Measurements from ENCODE around the gene MSX1.

Gene MSX1

DNA sequence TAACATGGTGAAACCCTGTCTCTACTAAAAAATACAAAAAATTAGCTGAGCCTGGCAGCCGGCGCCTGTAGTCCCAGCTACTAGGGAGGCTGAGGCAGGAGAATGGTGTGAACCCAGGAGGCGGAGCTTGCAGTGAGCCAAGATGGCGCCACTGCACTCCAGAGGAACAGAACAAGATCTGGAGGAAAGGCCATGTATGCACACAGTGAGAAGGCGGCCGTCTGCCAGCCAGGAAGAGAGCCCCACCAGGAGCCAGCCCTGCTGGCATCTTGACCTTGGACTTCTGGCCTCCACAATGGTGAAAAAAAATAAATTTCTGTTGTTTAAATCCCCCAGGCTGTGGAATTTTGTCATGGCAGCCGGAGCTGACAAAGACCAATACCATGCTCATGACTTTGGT is 28.2 kb upstream of the MSX1 start:
- H3K36me3 Mint-ChIP-seq (ENCODE audit: low read depth), result no peaks in the 10 kb centered on the region
- no peak overlapping the region for H3K4me3 Mint-ChIP-seq
- no peak for DNase-seq
- H3K4me1 Mint-ChIP-seq (ENCODE audit: low read depth), result no peaks in the 10 kb centered on the region
- no peak overlapping the region for H3K27ac Mint-ChIP-seq
- peaks cover 2% of the 10 kb centered on the region for H3K9me3 Mint-ChIP-seq
- peaks cover 23% of the 10 kb centered on the region for H3K27me3 Mint-ChIP-seq

DNA sequence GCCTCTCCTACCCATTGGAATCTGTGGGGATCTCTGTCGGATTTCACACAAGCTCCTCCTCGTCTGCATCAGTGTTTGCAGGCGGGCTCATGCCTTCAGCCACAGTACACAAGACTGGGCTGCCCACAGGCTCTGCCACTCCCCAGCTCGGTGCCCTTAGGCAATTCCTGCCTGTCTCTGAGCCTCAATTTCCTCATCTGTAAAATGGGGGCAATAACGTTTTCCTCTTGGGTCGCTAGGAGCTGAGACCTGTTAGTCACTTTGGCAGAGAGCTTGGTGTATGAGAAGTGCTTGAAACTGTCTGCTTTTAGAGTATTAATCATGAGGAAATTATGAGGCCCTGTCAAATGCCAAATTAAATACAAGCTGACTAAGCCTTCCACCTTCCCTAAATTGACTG is 27.6 kb upstream of the MSX1 start:
- no peak for DNase-seq
- H3K27me3 Mint-ChIP-seq, result peaks cover 23% of the 10 kb centered on the region
- no peaks in the 10 kb centered on the region for H3K4me1 Mint-ChIP-seq (ENCODE audit: low read depth)
- no peaks in the 10 kb centered on the region for H3K36me3 Mint-ChIP-seq (ENCODE audit: low read depth)
- peaks cover 2% of the 10 kb centered on the region for H3K9me3 Mint-ChIP-seq
- H3K4me3 Mint-ChIP-seq, result no peak overlapping the region
- no peak overlapping the region for H3K27ac Mint-ChIP-seq

DNA sequence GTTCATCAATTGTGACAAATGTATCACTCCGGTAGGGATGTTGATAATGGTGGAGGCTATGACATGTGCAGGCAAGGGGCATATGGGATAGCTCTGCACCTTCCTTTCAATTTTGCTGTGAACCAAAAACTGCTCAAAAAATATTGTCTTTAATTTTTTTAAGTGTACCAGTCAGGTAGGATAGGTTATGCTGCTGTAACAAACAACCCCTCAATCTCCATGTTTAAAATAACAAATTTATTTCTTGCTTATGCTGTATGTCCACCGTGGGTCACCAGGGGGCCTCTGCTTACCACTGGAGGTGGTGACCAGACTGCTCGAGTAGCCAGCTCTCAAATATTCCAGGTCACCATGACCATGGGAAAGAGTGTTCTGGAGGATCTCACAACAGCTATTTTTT is 23.4 kb upstream of the MSX1 start:
- H3K27ac Mint-ChIP-seq, result no peak overlapping the region
- H3K27me3 Mint-ChIP-seq, result peaks cover 20% of the 10 kb centered on the region
- peaks cover 2% of the 10 kb centered on the region for H3K9me3 Mint-ChIP-seq
- H3K4me1 Mint-ChIP-seq (ENCODE audit: low read depth), result no peaks in the 10 kb centered on the region
- DNase-seq, result no peak
- H3K4me3 Mint-ChIP-seq, result no peak overlapping the region
- no peaks in the 10 kb centered on the region for H3K36me3 Mint-ChIP-seq (ENCODE audit: low read depth)

DNA sequence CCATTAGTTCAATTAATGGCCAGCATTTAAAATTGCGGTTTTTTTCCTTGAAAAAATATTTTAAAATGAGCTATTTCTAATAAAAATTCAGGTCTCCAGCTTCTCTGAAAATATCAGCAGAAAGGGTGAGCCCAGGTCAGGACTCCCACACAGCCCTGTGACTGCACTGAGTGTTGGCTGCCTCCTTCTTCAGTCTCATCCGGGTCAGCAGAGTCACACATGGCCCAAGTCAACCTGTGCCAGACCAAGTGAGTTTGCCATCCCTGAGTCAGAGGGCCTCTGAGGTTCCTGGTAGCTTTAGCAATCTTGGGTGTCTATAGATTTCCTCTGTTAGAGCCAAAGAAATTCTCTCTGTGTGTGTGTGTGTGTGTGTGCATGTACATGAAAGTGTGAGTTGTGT is 22.1 kb upstream of the MSX1 start:
- Mint-ChIP-seq H3K27ac (no peak overlapping the region), H3K9me3 (peaks cover 2% of the 10 kb centered on the region), H3K36me3 (ENCODE audit: low read depth) (no peaks in the 10 kb centered on the region), H3K4me1 (ENCODE audit: low read depth) (no peaks in the 10 kb centered on the region), H3K4me3 (no peak overlapping the region), H3K27me3 (peaks cover 22% of the 10 kb centered on the region)
- DNase-seq, result no peak

DNA sequence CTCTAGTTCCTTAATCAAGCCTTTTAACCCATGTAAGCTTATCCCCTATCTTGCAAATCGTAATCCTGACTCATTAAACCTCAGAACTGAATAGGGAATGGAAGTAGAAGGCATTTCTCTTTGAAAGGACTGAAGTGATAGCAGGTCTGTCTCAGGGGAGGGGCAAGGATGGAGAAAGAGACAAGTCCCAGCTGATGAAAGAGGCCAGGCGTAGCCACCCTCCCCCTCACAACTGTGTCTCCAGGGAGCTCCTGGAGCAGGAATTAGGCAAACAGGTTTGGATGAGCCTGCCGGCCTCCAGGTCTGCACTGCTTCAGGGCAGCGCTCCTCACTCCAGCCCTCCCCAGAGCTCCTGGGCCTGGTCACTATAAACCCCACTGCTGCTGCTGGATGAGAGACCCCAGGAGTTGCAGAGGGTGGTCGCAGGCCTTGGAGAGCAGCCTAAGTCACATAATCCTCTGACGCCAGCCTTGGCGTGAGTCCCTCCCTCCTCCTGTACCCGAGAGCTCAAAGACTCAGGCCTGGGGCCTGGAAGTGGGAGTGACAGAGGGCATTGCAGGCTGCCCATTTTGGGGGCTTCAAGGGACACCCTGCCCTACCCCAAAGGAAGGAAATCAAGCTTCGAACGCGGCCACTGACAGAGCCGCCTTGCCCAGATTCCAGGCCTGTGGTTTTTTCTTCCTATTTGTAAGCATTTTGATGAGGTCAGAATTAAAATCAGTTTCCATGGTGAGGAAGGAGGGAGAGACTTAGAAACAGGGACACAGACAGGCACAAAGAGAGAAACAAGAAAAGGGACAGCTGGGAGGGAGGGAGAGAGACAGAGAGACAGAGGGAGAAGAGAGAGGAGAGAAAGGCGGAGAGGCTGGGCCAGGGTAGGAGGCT is 21.2 kb upstream of the MSX1 start:
- Mint-ChIP-seq H3K4me1 (ENCODE audit: low read depth) (no peaks in the 10 kb centered on the region), H3K27ac (no peak overlapping the region), H3K27me3 (peaks cover 26% of the 10 kb centered on the region), H3K4me3 (no peak overlapping the region), H3K9me3 (peaks cover 2% of the 10 kb centered on the region), H3K36me3 (ENCODE audit: low read depth) (no peaks in the 10 kb centered on the region)
- no peak for DNase-seq

DNA sequence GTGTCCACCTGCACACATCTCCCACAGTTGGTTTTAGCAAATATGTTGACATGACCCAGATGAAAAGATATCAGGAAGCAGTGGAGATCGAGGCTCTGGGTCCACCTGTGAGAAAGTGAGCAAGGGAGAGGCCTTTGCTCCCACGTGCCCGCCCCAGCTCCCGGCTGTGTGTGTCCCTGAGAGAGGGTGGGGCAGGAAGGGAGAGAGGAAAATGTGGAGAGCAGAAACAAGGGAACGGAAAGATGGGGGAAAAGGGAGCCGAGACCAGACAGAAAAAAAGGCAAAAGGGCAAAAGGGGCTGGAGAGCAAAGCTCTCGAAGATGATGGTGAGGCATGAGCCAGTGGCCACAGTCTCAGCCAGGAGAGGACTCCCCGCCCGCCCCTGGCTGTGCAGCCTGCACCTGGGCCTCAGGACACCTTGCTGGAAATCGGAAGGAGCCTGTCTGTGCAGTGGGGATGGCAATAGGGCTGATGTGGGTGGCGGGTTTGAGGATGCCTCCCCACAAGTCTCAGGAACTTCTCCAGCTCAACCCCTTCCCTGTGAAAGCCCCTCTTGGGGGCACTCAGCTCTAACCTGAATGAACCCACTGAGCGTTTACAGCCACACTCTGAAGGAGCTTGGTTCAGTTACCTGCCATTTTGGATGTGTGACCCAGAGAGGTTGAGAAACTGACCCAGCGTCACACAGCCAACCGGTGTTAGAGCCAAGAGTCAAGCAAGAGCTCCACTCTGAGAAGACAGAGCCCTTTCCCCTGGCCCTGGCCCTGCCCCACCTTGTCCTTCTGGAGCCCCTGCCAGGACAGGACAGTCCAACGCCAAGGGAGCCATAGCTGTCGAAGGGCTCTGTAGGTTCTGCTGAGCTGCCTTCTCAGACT is 20.3 kb upstream of the MSX1 start:
- Mint-ChIP-seq H3K27ac (no peak overlapping the region), H3K4me3 (no peak overlapping the region), H3K4me1 (ENCODE audit: low read depth) (no peaks in the 10 kb centered on the region), H3K9me3 (peaks cover 2% of the 10 kb centered on the region), H3K27me3 (peaks cover 32% of the 10 kb centered on the region), H3K36me3 (ENCODE audit: low read depth) (no peaks in the 10 kb centered on the region)
- DNase-seq, result no peak

DNA sequence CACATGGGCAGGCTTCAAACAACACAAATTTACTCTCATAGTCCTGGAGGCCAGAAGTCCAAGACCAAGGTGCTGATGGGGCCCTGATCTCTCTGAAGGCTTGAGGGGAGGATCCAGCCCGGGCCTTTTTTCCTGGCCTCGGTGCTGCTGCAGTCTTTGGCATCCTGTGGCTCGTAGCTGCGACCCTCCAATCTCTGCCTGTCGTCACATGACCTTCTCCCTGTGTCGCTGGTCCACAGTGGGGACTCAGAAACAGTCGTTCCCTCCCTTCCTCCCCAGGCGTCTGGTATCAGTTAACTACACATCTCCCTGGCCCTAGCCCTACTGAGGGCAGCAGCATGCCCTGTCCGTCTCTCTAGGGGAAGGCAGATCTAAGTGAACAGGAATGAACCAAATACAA is 19.1 kb upstream of the MSX1 start:
- Mint-ChIP-seq H3K4me3 (no peak overlapping the region), H3K27ac (no peak overlapping the region), H3K9me3 (no peaks in the 10 kb centered on the region), H3K4me1 (ENCODE audit: low read depth) (no peaks in the 10 kb centered on the region), H3K27me3 (peaks cover 42% of the 10 kb centered on the region), H3K36me3 (ENCODE audit: low read depth) (no peaks in the 10 kb centered on the region)
- DNase-seq, result no peak

DNA sequence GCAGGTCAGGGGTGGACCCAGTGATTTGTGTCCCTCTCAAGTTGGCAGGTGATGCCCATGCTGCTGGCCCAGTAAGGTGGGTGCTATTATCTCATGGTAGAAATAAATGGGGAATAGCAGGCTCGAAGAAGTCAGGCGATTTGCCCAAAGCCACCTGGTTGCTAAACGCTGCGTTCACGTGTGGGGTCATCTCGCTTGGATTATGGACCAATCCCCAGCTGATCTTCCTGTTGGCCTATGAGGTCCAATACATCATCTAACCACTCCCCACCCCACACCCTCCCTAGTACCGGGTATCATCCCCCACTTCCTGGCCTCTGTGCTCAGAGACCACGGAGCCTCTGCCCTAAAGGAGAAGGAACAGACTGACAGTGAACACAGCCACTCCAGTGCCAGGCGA is 18.3 kb upstream of the MSX1 start:
- no peaks in the 10 kb centered on the region for H3K36me3 Mint-ChIP-seq (ENCODE audit: low read depth)
- no peaks in the 10 kb centered on the region for H3K4me1 Mint-ChIP-seq (ENCODE audit: low read depth)
- no peak for DNase-seq
- no peak overlapping the region for H3K4me3 Mint-ChIP-seq
- no peak overlapping the region for H3K27ac Mint-ChIP-seq
- peaks cover 44% of the 10 kb centered on the region for H3K27me3 Mint-ChIP-seq
- H3K9me3 Mint-ChIP-seq, result no peaks in the 10 kb centered on the region

DNA sequence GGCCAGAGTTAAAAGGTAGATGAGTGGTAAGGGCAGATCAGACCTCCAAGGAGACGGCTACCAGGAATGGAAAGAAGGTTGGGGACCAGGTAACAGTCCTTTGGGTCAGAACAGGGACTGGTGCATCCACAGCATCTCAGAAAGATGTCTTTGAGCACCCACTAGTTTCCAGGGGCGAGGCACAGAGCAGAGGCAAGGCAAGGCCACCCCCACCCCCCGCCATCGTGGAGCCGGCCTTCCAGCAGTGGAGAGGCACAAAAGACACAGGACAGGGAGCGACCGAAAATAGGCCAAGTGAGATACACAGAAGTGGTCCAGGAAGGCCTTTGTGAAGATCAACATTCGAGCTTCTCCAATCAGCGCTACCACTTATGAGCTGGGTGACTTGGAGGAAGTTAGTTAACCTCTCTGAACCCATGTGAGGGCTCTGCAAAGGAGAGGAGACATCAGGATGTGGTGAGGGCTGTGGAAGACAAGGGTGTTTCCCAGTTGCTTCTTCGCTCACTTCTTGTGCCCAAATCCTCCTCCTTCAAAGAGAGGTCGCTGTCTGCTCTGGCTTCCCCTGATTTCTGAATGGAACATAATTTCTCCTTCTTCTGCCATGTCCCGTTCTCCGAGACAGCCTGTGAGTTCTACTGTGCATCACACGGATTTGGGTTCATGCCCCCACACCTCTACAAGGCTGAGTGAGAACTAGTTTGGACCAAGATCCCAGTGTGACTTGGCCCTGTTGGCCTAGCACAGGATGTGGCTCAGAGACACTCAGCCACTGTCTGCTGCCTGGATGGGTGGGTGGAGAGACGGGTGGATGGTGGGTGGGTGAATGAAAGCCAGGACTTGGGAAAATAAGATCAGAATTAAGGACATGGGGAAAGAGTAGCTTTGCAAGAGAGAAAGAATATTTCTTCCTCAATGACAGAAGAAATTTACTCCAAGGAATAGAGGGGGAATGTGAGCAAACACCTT is 16.7 kb upstream of the MSX1 start:
- no peak overlapping the region for H3K27ac Mint-ChIP-seq
- DNase-seq, result no peak
- no peaks in the 10 kb centered on the region for H3K36me3 Mint-ChIP-seq (ENCODE audit: low read depth)
- H3K27me3 Mint-ChIP-seq, result peaks cover 51% of the 10 kb centered on the region
- H3K4me3 Mint-ChIP-seq, result no peak overlapping the region
- H3K4me1 Mint-ChIP-seq (ENCODE audit: low read depth), result no peaks in the 10 kb centered on the region
- H3K9me3 Mint-ChIP-seq, result no peaks in the 10 kb centered on the region

DNA sequence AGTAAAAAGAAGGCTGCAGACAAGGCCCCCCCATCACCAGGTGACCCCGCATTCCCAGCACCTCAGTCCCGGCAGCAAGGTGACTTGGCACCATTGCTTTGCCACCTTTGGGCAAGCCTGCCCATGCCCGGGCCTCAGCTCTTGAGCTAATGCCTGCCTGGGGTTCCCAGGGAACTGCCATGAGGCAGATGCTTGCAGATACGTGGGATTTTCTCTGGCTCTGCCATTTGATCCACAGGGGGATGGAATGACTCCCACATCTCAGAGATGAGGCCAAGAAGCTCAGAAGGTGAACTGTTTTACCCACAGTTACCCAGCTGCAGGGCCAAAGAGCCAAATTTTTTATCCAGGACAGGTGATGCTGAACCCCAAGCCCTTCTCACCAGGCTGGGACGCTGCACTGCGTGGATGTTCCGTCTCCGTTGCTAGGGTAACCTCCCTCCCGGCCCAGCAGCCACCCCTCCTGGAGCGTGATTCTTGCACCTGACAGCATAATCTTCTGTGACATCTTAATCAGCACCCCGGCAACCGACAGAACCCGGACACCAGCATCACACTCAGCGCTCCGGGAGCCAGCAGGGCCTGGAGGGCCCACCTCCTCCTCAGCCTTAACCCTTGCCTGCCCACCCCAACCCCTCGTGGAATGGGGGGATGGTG is 15.7 kb upstream of the MSX1 start:
- H3K4me1 Mint-ChIP-seq (ENCODE audit: low read depth), result no peaks in the 10 kb centered on the region
- no peaks in the 10 kb centered on the region for H3K36me3 Mint-ChIP-seq (ENCODE audit: low read depth)
- no peak overlapping the region for H3K4me3 Mint-ChIP-seq
- H3K27me3 Mint-ChIP-seq, result peaks cover 54% of the 10 kb centered on the region
- no peak overlapping the region for H3K27ac Mint-ChIP-seq
- H3K9me3 Mint-ChIP-seq, result no peaks in the 10 kb centered on the region
- no peak for DNase-seq

DNA sequence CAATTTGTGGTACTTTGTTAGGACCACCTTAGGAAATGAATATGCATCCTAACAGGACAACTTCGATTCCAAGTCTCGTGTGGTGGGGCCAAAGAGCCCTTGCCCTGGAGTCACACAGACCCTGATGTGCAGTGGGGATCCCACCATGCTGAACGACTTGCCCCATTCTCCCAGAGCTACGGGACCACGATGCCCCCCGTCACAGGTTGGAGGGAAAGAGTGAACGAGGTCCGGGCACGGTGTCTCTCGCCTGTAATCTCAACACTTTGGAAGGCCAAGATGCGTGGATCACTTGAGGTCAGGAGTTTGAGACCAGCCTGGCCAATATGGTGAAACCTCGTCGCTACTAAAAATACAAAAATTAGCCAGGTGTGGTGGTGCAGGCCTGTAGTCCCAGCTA is 14.4 kb upstream of the MSX1 start:
- H3K27ac Mint-ChIP-seq, result no peak overlapping the region
- no peak for DNase-seq
- H3K27me3 Mint-ChIP-seq, result peaks cover 62% of the 10 kb centered on the region
- no peak overlapping the region for H3K4me3 Mint-ChIP-seq
- no peaks in the 10 kb centered on the region for H3K9me3 Mint-ChIP-seq
- H3K36me3 Mint-ChIP-seq (ENCODE audit: low read depth), result no peaks in the 10 kb centered on the region
- no peaks in the 10 kb centered on the region for H3K4me1 Mint-ChIP-seq (ENCODE audit: low read depth)

DNA sequence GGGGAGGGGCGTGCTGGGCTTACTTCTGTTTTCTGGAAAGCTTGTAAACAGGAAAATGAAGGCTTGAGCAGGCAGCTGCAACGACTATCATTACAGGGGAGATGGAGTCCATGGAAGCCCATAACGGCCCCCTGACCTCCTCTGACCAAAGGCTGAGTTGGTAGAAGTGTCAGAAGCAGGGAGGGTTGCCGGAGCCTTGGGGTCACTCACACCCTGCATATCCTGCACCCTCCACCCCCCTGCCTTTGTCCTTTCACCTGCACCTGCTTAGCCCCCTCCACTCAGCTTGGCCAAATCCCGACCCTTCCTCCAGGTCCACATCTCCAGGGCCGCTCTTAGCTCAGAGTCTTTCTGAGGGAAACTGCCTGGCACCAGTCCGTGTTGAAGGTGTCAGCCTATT is 12.5 kb upstream of the MSX1 start:
- H3K4me1 Mint-ChIP-seq (ENCODE audit: low read depth), result no peaks in the 10 kb centered on the region
- H3K9me3 Mint-ChIP-seq, result no peaks in the 10 kb centered on the region
- H3K27ac Mint-ChIP-seq, result no peak overlapping the region
- DNase-seq, result no peak
- peaks cover 73% of the 10 kb centered on the region for H3K27me3 Mint-ChIP-seq
- H3K36me3 Mint-ChIP-seq (ENCODE audit: low read depth), result no peaks in the 10 kb centered on the region
- no peak overlapping the region for H3K4me3 Mint-ChIP-seq

DNA sequence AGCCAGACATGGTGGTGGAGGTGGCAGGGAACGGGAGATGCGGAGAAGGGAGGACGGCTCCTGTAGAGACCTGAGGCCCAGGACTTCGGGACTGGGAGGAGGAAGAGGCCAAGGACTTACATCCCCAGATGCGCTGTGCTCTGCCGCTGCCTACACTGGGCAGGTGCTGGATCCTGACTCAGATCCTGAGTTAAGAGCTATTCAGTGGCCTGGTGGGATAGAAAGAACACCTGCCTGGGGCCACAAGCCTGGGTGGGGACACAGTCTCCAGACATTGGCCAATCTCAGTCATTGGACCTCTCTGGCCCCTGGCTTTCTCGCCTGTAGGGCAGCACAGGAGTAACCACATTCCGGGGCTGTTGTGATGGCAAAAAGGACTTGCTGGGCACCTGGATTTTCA is 10.9 kb upstream of the MSX1 start:
- Mint-ChIP-seq H3K9me3 (no peaks in the 10 kb centered on the region), H3K27me3 (peaks cover 80% of the 10 kb centered on the region), H3K4me3 (no peak overlapping the region), H3K4me1 (ENCODE audit: low read depth) (peaks cover 15% of the 10 kb centered on the region), H3K36me3 (ENCODE audit: low read depth) (no peaks in the 10 kb centered on the region), H3K27ac (no peak overlapping the region)
- DNase-seq, result no peak

DNA sequence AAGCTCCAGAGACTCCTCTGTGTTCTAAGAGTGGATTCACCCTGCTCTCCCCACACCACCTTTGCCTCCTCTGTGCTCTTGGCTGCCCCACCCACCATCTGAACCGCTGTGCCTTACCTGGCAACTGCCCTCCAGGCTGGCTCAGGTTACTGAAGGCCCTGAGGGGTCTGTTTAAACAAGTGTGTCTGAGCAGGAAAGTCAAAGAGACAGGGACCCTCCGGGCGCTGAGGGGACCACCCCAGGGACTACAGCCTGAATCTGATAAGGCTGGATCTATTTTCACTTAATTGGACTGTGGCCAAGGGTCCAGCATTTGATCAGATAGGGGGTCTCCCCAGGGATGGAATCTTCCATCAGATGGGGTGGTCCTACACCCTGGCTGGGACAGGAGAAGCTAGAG is 10.4 kb upstream of the MSX1 start:
- no peak overlapping the region for H3K27ac Mint-ChIP-seq
- H3K27me3 Mint-ChIP-seq, result peaks cover 80% of the 10 kb centered on the region
- no peak overlapping the region for H3K4me3 Mint-ChIP-seq
- H3K9me3 Mint-ChIP-seq, result no peaks in the 10 kb centered on the region
- H3K36me3 Mint-ChIP-seq (ENCODE audit: low read depth), result no peaks in the 10 kb centered on the region
- H3K4me1 Mint-ChIP-seq (ENCODE audit: low read depth), result peaks cover 17% of the 10 kb centered on the region
- no peak for DNase-seq

Data from activated T-cell treated with anti-CD3 and anti-CD28 coated beads, Interleukin-2, amount 50 U/mL, for 24 hours (primary cell).